Spinal cord (tissue), 10 donors: ENCODE results near the gene SLC10A6. TPM values are rescaled to one million over a fixed set of nuclear protein-coding genes. Genes with fewer than 3 reads are reported as not detected.
A peak's percentile ranks its signal among the peaks of the same experiment; 100 is the strongest.

Experiments
- DNase-seq, 6 donors: peaks; one replicate each; pipeline versions ENCODE4 v3.0.0 to v3.0.0-alpha.2; 2013 to 2015; ENCODE audit warnings: low spot score in 6 of 6, low read depth in 4 of 6
- H3K27ac ChIP-seq: one replicate; pipeline ENCODE4 v1.5.1; 2013; ENCODE audit warnings: low read depth, low read length, control low read depth
- H3K27me3 ChIP-seq: one replicate; pipeline ENCODE4 v1.6.1; 2013; ENCODE audit warnings: low read length; ENCODE audit not compliant: control insufficient read depth, insufficient read depth
- H3K36me3 ChIP-seq: one replicate; pipeline ENCODE4 v1.6.1; 2013; ENCODE audit warnings: low read length; ENCODE audit not compliant: control insufficient read depth, insufficient read depth
- H3K4me1 ChIP-seq: one replicate; pipeline ENCODE4 v1.6.1; 2013; ENCODE audit warnings: low read length; ENCODE audit not compliant: control insufficient read depth, insufficient read depth
- H3K4me3 ChIP-seq: one replicate; pipeline ENCODE4 v1.5.1; 2013; ENCODE audit warnings: low read depth, low read length, control low read depth
- H3K9me3 ChIP-seq: one replicate; pipeline ENCODE4 v1.6.1; 2013; ENCODE audit warnings: low read length; ENCODE audit not compliant: control insufficient read depth, insufficient read depth
- WGBS: methylation state at CpG from one replicate; pipeline ENCODE4 v1.1.5; 2013; ENCODE audit warnings: missing lambda C conversion rate; ENCODE audit not compliant: insufficient coverage; 5-methylcytosine and 5-hydroxymethylcytosine counted together
- polyA plus RNA-seq, 2 donors: library from polyadenylated mRNA; unstranded; fragments of 120-200 nt; gene quantifications; one replicate each; pipeline ENCODE4 v1.2.1, GENCODE V29; 2013; ENCODE audit not compliant: insufficient read length in 2 of 2
- total RNA-seq, 2 donors: library from RNA; depleted of rRNA in 1 of 2; stranded (reverse); fragments of 120-200 nt in 1 of 2; fragments of >200 nt in 1 of 2; gene quantifications; one replicate each; pipeline versions ENCODE4 v1.2.3 to v1.2.4, GENCODE V29; 2013 to 2014
- donor health status: healthy.

Gene SLC10A6
- total and polyA plus RNA-seq, 4 donors: 0.11 to 0.79 (median 0.66) TPM; not detected in 1

- WGBS: 75% methylated on average over 6 of the region's 9 CpGs
- Histone ChIP-seq H3K27me3 (no peaks in the 10 kb centered on the region), H3K27ac (peak overlapping the region; percentile 71), H3K9me3 (peaks cover 4% of the 10 kb centered on the region), H3K4me3 (no peak overlapping the region), H3K4me1 (no peaks in the 10 kb centered on the region), H3K36me3 (peaks cover 4% of the 10 kb centered on the region)
- DNase-seq: peak in 2 of 6 donors; percentile 4 to 56
Measured at GRCh38 chr4:86816501-86817273, 32.5 kb downstream of the SLC10A6 start.

- no peaks in the 10 kb centered on the region for H3K27me3 ChIP-seq
- H3K4me3 ChIP-seq: no peak overlapping the region
- peaks cover 4% of the 10 kb centered on the region for H3K36me3 ChIP-seq
- WGBS: no CpG with 5 or more reads among the region's 1 CpG
- H3K4me1 ChIP-seq: no peaks in the 10 kb centered on the region
- no peak for DNase-seq
- H3K9me3 ChIP-seq: peaks cover 4% of the 10 kb centered on the region
- peak overlapping the region; percentile 71 for H3K27ac ChIP-seq
Measured at GRCh38 chr4:86815653-86816052, 33.5 kb downstream of the SLC10A6 start.

DNA sequence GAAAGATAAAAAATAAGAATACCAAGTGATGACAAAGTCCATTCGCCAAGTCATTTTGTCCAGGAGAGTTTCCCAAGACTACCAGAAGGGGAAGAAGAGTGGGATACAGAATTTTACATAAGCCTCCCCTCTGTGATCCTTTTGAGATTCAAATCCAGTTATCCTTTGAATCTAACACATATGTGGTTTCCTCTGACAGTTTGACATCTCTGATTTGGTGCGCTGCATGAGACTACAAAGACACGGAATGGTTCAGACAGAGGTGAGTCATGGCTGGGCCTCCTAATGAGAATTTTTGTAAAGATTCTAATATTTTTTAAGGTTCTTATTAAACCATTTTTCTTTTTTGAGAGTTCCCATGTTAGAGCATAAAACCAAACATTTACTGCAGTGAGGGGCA is 38.3 kb downstream of the SLC10A6 start:
- DNase-seq: no peak
- Histone ChIP-seq H3K27ac (no peak overlapping the region), H3K4me3 (no peak overlapping the region), H3K9me3 (peaks cover 4% of the 10 kb centered on the region), H3K27me3 (no peaks in the 10 kb centered on the region), H3K4me1 (no peaks in the 10 kb centered on the region), H3K36me3 (peaks cover 9% of the 10 kb centered on the region)
- no CpG with 5 or more reads among the region's 3 CpGs for WGBS

DNA sequence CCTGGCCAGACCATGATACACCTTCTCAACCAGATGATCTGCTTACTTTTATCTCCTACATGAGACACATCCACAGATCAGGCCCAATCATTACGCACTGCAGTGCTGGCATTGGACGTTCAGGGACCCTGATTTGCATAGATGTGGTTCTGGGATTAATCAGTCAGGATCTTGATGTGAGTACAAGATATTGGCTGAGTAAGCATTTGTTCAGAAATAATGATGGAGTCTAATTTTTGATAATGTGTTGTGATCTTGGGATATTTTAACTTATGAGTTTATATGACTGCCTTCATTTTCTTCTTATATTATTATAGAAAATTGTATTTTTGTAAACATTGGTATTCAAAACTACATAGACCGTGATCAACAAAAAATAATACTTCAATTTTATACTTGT is 39.4 kb downstream of the SLC10A6 start:
- H3K27ac ChIP-seq: no peak overlapping the region
- H3K36me3 ChIP-seq: peaks cover 9% of the 10 kb centered on the region
- no CpG with 5 or more reads among the region's 3 CpGs for WGBS
- H3K4me1 ChIP-seq: no peaks in the 10 kb centered on the region
- DNase-seq: no peak
- no peak overlapping the region for H3K4me3 ChIP-seq
- H3K27me3 ChIP-seq: no peaks in the 10 kb centered on the region
- no peaks in the 10 kb centered on the region for H3K9me3 ChIP-seq

GRCh38 chr4:86791126-86791525 is 58.1 kb downstream of the SLC10A6 start:
- Histone ChIP-seq H3K9me3 (no peaks in the 10 kb centered on the region), H3K27me3 (no peaks in the 10 kb centered on the region), H3K36me3 (peaks cover 14% of the 10 kb centered on the region), H3K27ac (no peak overlapping the region), H3K4me1 (no peaks in the 10 kb centered on the region), H3K4me3 (no peak overlapping the region)
- WGBS: 91% methylated on average over 8 of the region's 8 CpGs
- DNase-seq: no peak

- Histone ChIP-seq H3K4me3 (no peak overlapping the region), H3K9me3 (no peaks in the 10 kb centered on the region), H3K27me3 (no peaks in the 10 kb centered on the region), H3K36me3 (peaks cover 14% of the 10 kb centered on the region), H3K4me1 (no peaks in the 10 kb centered on the region), H3K27ac (no peak overlapping the region)
- 100% methylated on average over 2 of the region's 2 CpGs for WGBS
- DNase-seq: no peak
Measured at GRCh38 chr4:86788826-86789225, 60.4 kb downstream of the SLC10A6 start.

GRCh38 chr4:86778175-86778574 is 71.0 kb downstream of the SLC10A6 start:
- no peaks in the 10 kb centered on the region for H3K4me1 ChIP-seq
- no peak overlapping the region for H3K4me3 ChIP-seq
- H3K9me3 ChIP-seq: no peaks in the 10 kb centered on the region
- WGBS: 60% methylated on average over 2 of the region's 4 CpGs
- no peaks in the 10 kb centered on the region for H3K27me3 ChIP-seq
- no peak overlapping the region for H3K27ac ChIP-seq
- DNase-seq: peak in 1 of 6 donors; percentile 48
- no peaks in the 10 kb centered on the region for H3K36me3 ChIP-seq

DNA sequence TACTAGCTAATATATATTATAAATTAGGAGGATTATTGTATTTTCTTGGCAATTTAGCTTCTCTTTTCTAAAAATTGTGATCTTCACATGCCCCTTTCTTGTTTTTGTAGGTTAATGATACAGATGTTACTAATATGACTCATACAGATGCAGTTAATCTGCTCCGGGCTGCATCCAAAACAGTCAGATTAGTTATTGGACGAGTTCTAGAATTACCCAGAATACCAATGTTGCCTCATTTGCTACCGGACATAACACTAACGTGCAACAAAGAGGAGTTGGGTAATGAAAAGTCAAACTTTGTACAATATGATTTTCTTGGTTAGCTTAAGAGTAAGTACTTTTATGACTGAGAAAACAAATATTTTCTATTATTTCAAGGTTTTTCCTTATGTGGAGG is 74.1 kb downstream of the SLC10A6 start:
- no peaks in the 10 kb centered on the region for H3K27me3 ChIP-seq
- H3K4me3 ChIP-seq: no peak overlapping the region
- H3K9me3 ChIP-seq: no peaks in the 10 kb centered on the region
- H3K36me3 ChIP-seq: no peaks in the 10 kb centered on the region
- no CpG with 5 or more reads among the region's 4 CpGs for WGBS
- DNase-seq: no peak
- H3K4me1 ChIP-seq: no peaks in the 10 kb centered on the region
- no peak overlapping the region for H3K27ac ChIP-seq
